GM18511 (cell line): ENCODE results near the gene NMNAT2.
"Not testable (repeated sequence)": the region's sequence is repeated elsewhere in the genome, so short reads cannot be mapped to it uniquely, and the experiment has no call there.

Experiments used
- ATAC-seq: cut with Tn5 transposase; IDR thresholded peaks from one replicate; pipeline ENCODE4 v1.9.1; 2021; ENCODE audit warnings: mild to moderate bottlenecking, moderate library complexity; ENCODE audit not compliant: unreplicated experiment

Gene NMNAT2

GRCh38 chr1:183242556-183242955, 175.6 kb downstream of the NMNAT2 start:
- no peak for ATAC-seq

- ATAC-seq, result no peak
Observed at GRCh38 chr1:183241471-183241870, 176.7 kb downstream of the NMNAT2 start.

GRCh38 chr1:183240853-183241252, 177.3 kb downstream of the NMNAT2 start:
- not testable (repeated sequence) for ATAC-seq

- ATAC-seq, result no peak
Observed at GRCh38 chr1:183240526-183240825, 177.7 kb downstream of the NMNAT2 start.

GRCh38 chr1:183239793-183240525, 178.2 kb downstream of the NMNAT2 start:
- ATAC-seq, result no peak

GRCh38 chr1:183239220-183239742, 178.9 kb downstream of the NMNAT2 start:
- ATAC-seq, result no peak

- no peak for ATAC-seq
Observed at GRCh38 chr1:183238071-183238470, 180.1 kb downstream of the NMNAT2 start.

GRCh38 chr1:183237046-183237445, 181.1 kb downstream of the NMNAT2 start:
- ATAC-seq, result no peak

GRCh38 chr1:183236158-183236725, 181.9 kb downstream of the NMNAT2 start:
- ATAC-seq, result no peak

GRCh38 chr1:183235503-183235902, 182.7 kb downstream of the NMNAT2 start:
- ATAC-seq, result no peak

- no peak for ATAC-seq
Observed at GRCh38 chr1:183234660-183235476, 183.3 kb downstream of the NMNAT2 start.

- no peak for ATAC-seq
Observed at GRCh38 chr1:183233113-183233512, 185.1 kb downstream of the NMNAT2 start.

- no peak for ATAC-seq
Observed at GRCh38 chr1:183231545-183231944, 186.6 kb downstream of the NMNAT2 start.

GRCh38 chr1:183230413-183230812, 187.8 kb downstream of the NMNAT2 start:
- no peak for ATAC-seq

GRCh38 chr1:183228347-183229220, 189.6 kb downstream of the NMNAT2 start:
- no peak for ATAC-seq

- ATAC-seq, result peak; percentile 61
Observed at GRCh38 chr1:183227422-183228346, 190.5 kb downstream of the NMNAT2 start.

GRCh38 chr1:183226963-183227362, 191.2 kb downstream of the NMNAT2 start:
- no peak for ATAC-seq

- ATAC-seq, result no peak
Observed at GRCh38 chr1:183226361-183226760, 191.8 kb downstream of the NMNAT2 start.

GRCh38 chr1:183223467-183223866, 194.7 kb downstream of the NMNAT2 start:
- ATAC-seq, result no peak

- ATAC-seq, result no peak
Observed at GRCh38 chr1:183222909-183223308, 195.3 kb downstream of the NMNAT2 start.
